Measurements from ENCODE around the gene MACF1.
"Not testable (repeated sequence)": the region's sequence is repeated elsewhere in the genome, so short reads cannot be mapped to it uniquely, and the experiment has no call there.

DNA sequence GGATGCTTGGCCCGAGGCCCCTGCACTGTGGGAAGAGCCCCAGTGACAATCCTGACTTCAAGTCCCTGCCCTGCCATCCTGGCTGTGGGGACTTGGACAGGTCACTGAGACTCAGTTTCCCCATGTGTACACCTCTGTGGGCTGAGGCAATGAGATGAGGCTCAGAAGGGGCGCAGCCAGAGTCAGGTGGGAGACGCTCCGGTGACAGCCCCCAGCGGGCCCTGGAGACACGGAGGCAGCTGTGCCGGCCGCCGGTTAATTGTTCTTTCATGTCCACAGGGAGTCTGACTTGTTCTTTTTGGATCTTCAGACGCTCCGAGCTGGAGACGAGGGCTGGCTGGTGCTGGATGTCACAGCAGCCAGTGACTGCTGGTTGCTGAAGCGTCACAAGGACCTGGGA lies 307.0 kb downstream of the MACF1 start:
- not testable (repeated sequence) for TF ChIP-seq POLR2A (IDR thresholded peaks at IDR 0.05; ENCODE audit: low read depth, low read length); POLR2AphosphoS5 (IDR thresholded peaks at IDR 0.05; ENCODE audit: low read depth, low read length); TAF1 (IDR thresholded peaks at IDR 0.05; ENCODE audit: low read depth, low read length); PAX5 (IDR thresholded peaks at IDR 0.05; ENCODE audit: insufficient read depth, low read length, severe bottlenecking); POU2F2 (IDR thresholded peaks at IDR 0.05; ENCODE audit: low read depth, low read length); SPI1 (IDR thresholded peaks at IDR 0.05; ENCODE audit: low read depth, low read length)

All from GM12891 (cell line).